Endothelial cell of umbilical vein (primary cell): ENCODE data around the gene ZNF586. TPM values are rescaled to one million over a fixed set of nuclear protein-coding genes. Genes with fewer than 3 reads are reported as not detected.

Experiments
- BruUV-seq: library from RNA; stranded (reverse); fragments of 400-500 nt; replicated peaks from 2 replicates; lab custom pipeline; 2021; lab: Mats Ljungman, UMichigan
- CTCF ChIA-PET: fragments of 300-600, 350-600 bp; sonication (Branson Sonifier 250); formaldehyde crosslinking; loops from one replicate; lab custom pipeline; 2021; ENCODE audit warnings: antibody characterized with exemption, inconsistent platforms; lab: Charles Lee
- POLR2A ChIA-PET: fragments of 300-600, 350-600 bp; sonication (Branson Sonifier 250); formaldehyde crosslinking; loops from one replicate; lab custom pipeline; 2021; ENCODE audit warnings: antibody characterized with exemption, inconsistent platforms; lab: Charles Lee
- DNase-seq: peaks from one replicate; pipeline ENCODE4 v3.0.0-alpha.2; 2011; ENCODE audit warnings: low read depth, low spot score
- FAIRE-seq: peaks from 2 replicates; lab custom pipeline; 2011; peaks lifted over from hg19 to GRCh38; lab: Jason Lieb, UNC
- H2AFZ ChIP-seq: 2 replicates; pipeline ENCODE4 v1.6.0; 2012; ENCODE audit warnings: low read depth, low read length, control low read depth, inconsistent platforms
- H3K27ac ChIP-seq: 2 replicates; pipeline ENCODE4 v1.5.1; 2011; ENCODE audit warnings: low read depth, mild to moderate bottlenecking, control low read depth, low read length, moderate library complexity; ENCODE audit not compliant: insufficient read depth
- H3K27me3 ChIP-seq, 2 experiments: 2 replicates each; pipeline versions ENCODE4 v1.6.0 to v1.6.1; 2011; ENCODE audit warnings: low read length in 2 of 2, mixed read lengths in 1 of 2; ENCODE audit not compliant: control insufficient read depth in 2 of 2, insufficient read depth in 2 of 2
- H3K36me3 ChIP-seq, 2 experiments: 2 replicates in 1 of 2; 3 replicates in 1 of 2; pipeline ENCODE4 v1.5.1; 2011; ENCODE audit warnings: low read length in 2 of 2, mild to moderate bottlenecking in 1 of 2, moderate library complexity in 1 of 2; ENCODE audit not compliant: control insufficient read depth in 2 of 2, insufficient read depth in 2 of 2; ENCODE audit errors: extremely low read depth in 1 of 2
- H3K4me1 ChIP-seq: 3 replicates; pipeline ENCODE4 v1.5.1; 2011; ENCODE audit warnings: mild to moderate bottlenecking, low read length; ENCODE audit not compliant: control insufficient read depth, insufficient read depth; ENCODE audit errors: extremely low read depth
- H3K4me2 ChIP-seq: 2 replicates; pipeline ENCODE4 v1.6.1; 2011; ENCODE audit warnings: low read length, control low read depth, mixed read lengths; ENCODE audit not compliant: insufficient read depth
- H3K4me3 ChIP-seq, 3 experiments: fragments of 200-600 bp in 1 of 3; sonication (generic), shearing (Covaris generic) in 1 of 3; replicated peaks in 1 of 3; 2 replicates each; pipeline ENCODE4 v1.5.1; 2011 to 2016; ENCODE audit warnings: control low read depth in 3 of 3, low read length in 3 of 3, mild to moderate bottlenecking in 2 of 3, inconsistent platforms in 1 of 3, low read depth in 1 of 3, moderate library complexity in 1 of 3; ENCODE audit not compliant: insufficient read depth in 1 of 3
- H3K79me2 ChIP-seq: 2 replicates; pipeline ENCODE4 v1.6.0; 2012; ENCODE audit warnings: low read length, inconsistent platforms; ENCODE audit not compliant: control insufficient read depth, insufficient read depth
- H3K9ac ChIP-seq: replicated peaks from 2 replicates; pipeline ENCODE3; 2011; ENCODE audit warnings: low read length, control low read depth; ENCODE audit not compliant: insufficient read depth; ENCODE audit errors: extremely low read depth
- H3K9me1 ChIP-seq: replicated peaks from 3 replicates; pipeline ENCODE4 v1.6.0; 2011; ENCODE audit warnings: mild to moderate bottlenecking, low read length; ENCODE audit not compliant: control insufficient read depth, insufficient read depth; ENCODE audit errors: extremely low read depth
- H3K9me3 ChIP-seq: replicated peaks from 2 replicates; pipeline ENCODE4 v1.5.1; 2012; ENCODE audit warnings: low read length, inconsistent platforms; ENCODE audit not compliant: control insufficient read depth, insufficient read depth
- H4K20me1 ChIP-seq: replicated peaks from 2 replicates; pipeline ENCODE3; 2011; ENCODE audit warnings: mild to moderate bottlenecking, low read length; ENCODE audit not compliant: control insufficient read depth, insufficient read depth; ENCODE audit errors: extremely low read depth
- EZH2 ChIP-seq: IDR thresholded peaks from 2 replicates; pipeline ENCODE4 v1.6.1; 2012; ENCODE audit warnings: borderline replicate concordance, low read depth, mild to moderate bottlenecking, moderate library complexity, low read length, inconsistent platforms; ENCODE audit not compliant: severe bottlenecking
- FOS ChIP-seq: IDR thresholded peaks from 2 replicates; pipeline ENCODE4 v1.6.1; 2011; ENCODE audit warnings: mild to moderate bottlenecking, low read length, moderate library complexity, borderline replicate concordance; ENCODE audit not compliant: insufficient read depth
- GATA2 ChIP-seq: IDR thresholded peaks from 2 replicates; pipeline ENCODE4 v1.7.0; 2011; ENCODE audit warnings: low read depth, mild to moderate bottlenecking, moderate library complexity, mixed read lengths, low read length; ENCODE audit not compliant: insufficient read length, insufficient read depth
- JUN ChIP-seq: IDR thresholded peaks from 2 replicates; pipeline ENCODE4 v1.6.1; 2011; ENCODE audit warnings: borderline replicate concordance, low read depth; ENCODE audit not compliant: insufficient read length, insufficient read depth
- MYC ChIP-seq: IDR thresholded peaks from one replicate; pipeline ENCODE4 v1.6.1; 2011; ENCODE audit warnings: mild to moderate bottlenecking, low read depth, low read length
- POLR2A ChIP-seq: IDR thresholded peaks from 2 replicates; pipeline ENCODE4 v1.6.1; 2012; ENCODE audit warnings: low read depth, mild to moderate bottlenecking, control low read depth, low read length
- dilution Hi-C: fragments of 300-500 bp; cut with MboI; formaldehyde crosslinking; loops from one replicate; pipeline ENCODE4 v1.15.0; 2019; ENCODE audit warnings: low sequenced_read_pairs; ENCODE audit not compliant: extremely low pct_ligation_motif_present
- intact Hi-C: fragments of 100-400 bp; cut with micrococcal nuclease; formaldehyde crosslinking; loops from one replicate; pipeline ENCODE4 v1.10.0; 2022
- polyA plus RNA-seq, 4 experiments: library from polyadenylated mRNA; depleted of rRNA in 3 of 4; stranded (reverse) in 3 of 4; unstranded in 1 of 4; fragments of >200 nt; gene quantifications; 2 replicates each; pipeline versions ENCODE4 v1.2.1 to v1.2.3, GENCODE V29; 2011 to 2012; ENCODE audit warnings: missing spikeins in 1 of 4
- total RNA-seq: library from RNA; stranded (reverse); gene quantifications from 2 replicates; pipeline ENCODE4 v1.2.3, GENCODE V29; 2021
- TF ChIP-seq, protein P1 (sequence below), 2 donors: IDR thresholded peaks; 1 replicate in 1 of 2; 2 replicates in 1 of 2; pipeline ENCODE4 v1.5.1; 2011; ENCODE audit warnings: low read length in 2 of 2, mild to moderate bottlenecking in 2 of 2, moderate library complexity in 2 of 2, control low read depth in 1 of 2, inconsistent platforms in 1 of 2, low read depth in 1 of 2; ENCODE audit not compliant: insufficient read depth in 1 of 2; ENCODE audit errors: extremely low read depth in 1 of 2

ZNF586 gene
- total and polyA plus RNA-seq, 2 donors (not counting 3 experiments of a cell fraction or from before 2014, with no cell fraction given) = 6.0 to 14.7 TPM

DNA sequence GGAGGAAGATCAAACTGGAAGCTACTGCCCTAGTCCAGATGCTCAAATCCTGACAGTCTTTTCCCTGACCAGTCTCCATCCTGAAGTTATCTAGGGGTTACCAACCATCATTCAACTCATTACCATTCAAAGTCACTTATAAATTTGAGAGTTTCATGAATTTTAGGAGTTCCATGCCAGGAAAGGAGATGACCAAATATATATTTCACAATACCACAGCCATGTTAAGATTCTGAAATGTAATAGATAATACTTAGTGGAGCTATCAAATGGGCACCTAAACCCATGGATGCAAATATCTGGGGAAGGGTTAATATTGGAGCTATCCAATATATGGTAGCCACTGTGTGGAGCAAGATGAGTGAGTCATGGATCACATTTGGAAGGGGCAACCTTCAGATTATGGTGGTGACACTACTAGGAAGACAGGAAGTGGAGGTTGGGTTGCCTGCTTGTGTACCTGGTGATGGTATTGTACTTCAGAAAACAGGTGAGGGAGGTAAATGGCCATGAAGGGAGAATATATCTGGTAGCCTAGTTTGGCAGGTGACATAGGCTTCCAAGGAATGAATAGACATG lies 18.7 kb downstream of the ZNF586 start:
- H4K20me1 ChIP-seq = no peaks in the 10 kb centered on the region
- H3K27me3 ChIP-seq = no peaks in the 10 kb centered on the region
- H3K9me1 ChIP-seq = no peaks in the 10 kb centered on the region
- no peak overlapping the region for H3K4me3 ChIP-seq
- H3K4me2 ChIP-seq = no peak overlapping the region
- no peak for DNase-seq
- TF ChIP-seq MYC = no peak
- no peak for TF ChIP-seq FOS
- TF ChIP-seq, protein P1, sequence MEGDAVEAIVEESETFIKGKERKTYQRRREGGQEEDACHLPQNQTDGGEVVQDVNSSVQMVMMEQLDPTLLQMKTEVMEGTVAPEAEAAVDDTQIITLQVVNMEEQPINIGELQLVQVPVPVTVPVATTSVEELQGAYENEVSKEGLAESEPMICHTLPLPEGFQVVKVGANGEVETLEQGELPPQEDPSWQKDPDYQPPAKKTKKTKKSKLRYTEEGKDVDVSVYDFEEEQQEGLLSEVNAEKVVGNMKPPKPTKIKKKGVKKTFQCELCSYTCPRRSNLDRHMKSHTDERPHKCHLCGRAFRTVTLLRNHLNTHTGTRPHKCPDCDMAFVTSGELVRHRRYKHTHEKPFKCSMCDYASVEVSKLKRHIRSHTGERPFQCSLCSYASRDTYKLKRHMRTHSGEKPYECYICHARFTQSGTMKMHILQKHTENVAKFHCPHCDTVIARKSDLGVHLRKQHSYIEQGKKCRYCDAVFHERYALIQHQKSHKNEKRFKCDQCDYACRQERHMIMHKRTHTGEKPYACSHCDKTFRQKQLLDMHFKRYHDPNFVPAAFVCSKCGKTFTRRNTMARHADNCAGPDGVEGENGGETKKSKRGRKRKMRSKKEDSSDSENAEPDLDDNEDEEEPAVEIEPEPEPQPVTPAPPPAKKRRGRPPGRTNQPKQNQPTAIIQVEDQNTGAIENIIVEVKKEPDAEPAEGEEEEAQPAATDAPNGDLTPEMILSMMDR (IDR thresholded peaks at IDR 0.05; ENCODE audit: extremely low read depth in 1 of 2, insufficient read depth in 1 of 2, low read depth in 1 of 2, low read length in 2 of 2) = no peak
- TF ChIP-seq GATA2 = no peak
- CTCF ChIA-PET = no interaction called here
- no peaks in the 10 kb centered on the region for H3K4me1 ChIP-seq
- H3K9me3 ChIP-seq = no peaks in the 10 kb centered on the region
- POLR2A ChIA-PET = no interaction called here
- intact Hi-C loops = no loop called here
- no peak overlapping the region for H2AFZ ChIP-seq
- H3K36me3 ChIP-seq = no peaks in the 10 kb centered on the region
- no peak for FAIRE-seq
- H3K9ac ChIP-seq = no peak overlapping the region
- dilution Hi-C loops = no loop called here
- H3K27ac ChIP-seq = no peak overlapping the region
- no TSS peak for BruUV-seq
- H3K79me2 ChIP-seq = no peaks in the 10 kb centered on the region

DNA sequence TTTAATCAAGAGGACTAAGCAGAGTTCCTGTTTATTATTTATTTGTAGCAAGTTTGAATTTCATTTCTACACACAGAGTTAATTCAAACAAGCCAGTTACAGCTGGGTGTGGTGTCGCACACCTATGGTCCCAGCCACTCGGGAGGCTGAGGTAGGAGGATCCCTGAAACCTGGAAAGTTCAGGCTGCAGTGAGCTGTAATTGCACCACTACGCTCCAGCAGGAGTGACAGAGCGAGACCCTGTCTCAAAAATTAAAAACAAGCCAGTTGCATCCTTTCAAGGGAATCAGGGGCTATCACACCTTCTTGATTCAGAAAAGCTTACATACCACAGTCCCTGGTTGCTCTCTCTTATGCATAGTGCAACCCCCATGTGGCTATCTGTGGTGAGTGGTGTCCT lies 19.8 kb downstream of the ZNF586 start:
- ChIA-PET POLR2A (no interaction called here), CTCF (no interaction called here)
- DNase-seq (no peak), FAIRE-seq (no peak)
- no peak for TF ChIP-seq POLR2A
- TF ChIP-seq, protein P1 (IDR thresholded peaks at IDR 0.05; ENCODE audit: extremely low read depth in 1 of 2, insufficient read depth in 1 of 2, low read depth in 1 of 2, low read length in 2 of 2) = no peak
- no peak for TF ChIP-seq EZH2
- TF ChIP-seq JUN = no peak
- no peak for TF ChIP-seq FOS
- Histone ChIP-seq H3K27me3 (no peaks in the 10 kb centered on the region), H3K9me1 (no peaks in the 10 kb centered on the region), H3K4me1 (no peaks in the 10 kb centered on the region), H3K27ac (no peak overlapping the region), H4K20me1 (no peaks in the 10 kb centered on the region), H3K36me3 (no peaks in the 10 kb centered on the region), H3K79me2 (no peaks in the 10 kb centered on the region), H3K9me3 (no peaks in the 10 kb centered on the region), H3K9ac (no peak overlapping the region), H2AFZ (no peak overlapping the region), H3K4me2 (no peak overlapping the region), H3K4me3 (no peak overlapping the region)
- intact Hi-C loops = no loop called here
- dilution Hi-C loops = no loop called here
- BruUV-seq = no TSS peak
